Adrenal gland (tissue), 12 donors: Measurements from ENCODE around the gene KLRC4. TPM values are rescaled to one million over a fixed set of nuclear protein-coding genes. Genes with fewer than 3 reads are reported as not detected.

Experiments used
- DNase-seq, 7 donors: peaks; one replicate each; pipeline ENCODE4 v3.0.0-alpha.2; 2019 to 2020
- H3K27ac ChIP-seq, 5 donors: fragments of 200-600 bp; sonication (generic) in 4 of 5; 1 replicate in 3 of 5; 2 replicates in 2 of 5; pipeline versions ENCODE4 v1.5.1 to v1.8.0; 2016 to 2020; ENCODE audit warnings: mild to moderate bottlenecking in 1 of 5
- H3K27me3 ChIP-seq: fragments of 200-600 bp; 2 replicates; pipeline ENCODE4 v1.8.0; 2021
- H3K36me3 ChIP-seq, 2 donors: fragments of 200-600 bp; replicated peaks in 1 of 2; 1 replicate in 1 of 2; 2 replicates in 1 of 2; pipeline versions ENCODE4 v1.5.1 to v1.8.0; 2018 to 2022
- H3K4me1 ChIP-seq, 2 donors: fragments of 200-600 bp; replicated peaks in 1 of 2; 1 replicate in 1 of 2; 2 replicates in 1 of 2; pipeline versions ENCODE4 v1.5.1 to v1.8.0; 2018 to 2021
- H3K4me3 ChIP-seq, 4 donors: fragments of 200-600 bp; sonication (generic) in 3 of 4; one replicate each; pipeline ENCODE4 v1.5.1; 2016 to 2018
- H3K9me3 ChIP-seq, 3 donors: fragments of 200-600 bp; sonication (generic) in 1 of 3; replicated peaks in 1 of 3; 1 replicate in 2 of 3; 2 replicates in 1 of 3; pipeline versions ENCODE4 v1.5.1 to v1.8.0; 2016 to 2021
- POLR2A ChIP-seq, 2 donors: fragments of 450-650 bp; IDR thresholded peaks; one replicate each; pipeline ENCODE4 v1.6.1; 2017; ENCODE audit warnings: antibody characterized with exemption in 2 of 2, mild to moderate bottlenecking in 2 of 2, moderate library complexity in 1 of 2
- WGBS, 4 donors: extraction: QIAGEN DNeasy Blood & Tissue Kit in 2 of 4; methylation state at CpG; one replicate each; pipeline versions ENCODE4 v1.1.5 to v1.1.7; 2013 to 2017; 5-methylcytosine and 5-hydroxymethylcytosine counted together
- intact Hi-C, 2 donors: fragments of 100-400 bp; cut with DNase I; formaldehyde crosslinking; loops; one replicate each; pipeline versions ENCODE4 v1.14.1 to v1.15.0; 2022 to 2023
- polyA plus RNA-seq, 3 donors: library from polyadenylated mRNA; stranded (reverse); fragments of 200-250 nt in 2 of 3; fragments of 350-450 nt in 1 of 3; fragmentation: Illumina TruSeq in 1 of 3; extraction: RNeasy Lipid Tissue Mini Kit (QIAGEN cat#74804) in 1 of 3; gene quantifications; one replicate each; pipeline ENCODE4 v1.2.3, GENCODE V29; 2013 to 2014
- total RNA-seq, 9 donors: library from RNA; depleted of rRNA in 4 of 9; stranded (reverse); fragments of >200 nt in 4 of 9; fragments of 120-200 nt in 1 of 9; fragmentation: NEBNext Ultra II Directional in 1 of 9; extraction: Animal tissue kit (Norgen Biotek cat#: 25700) in 1 of 9; gene quantifications; one replicate each; pipeline versions ENCODE4 v1.1.0 to v1.2.4, GENCODE V29; 2013 to 2023
- TF ChIP-seq, protein P1 (sequence below), 6 experiments: fragments of 450-650 bp in 4 of 6; fragments of 200-600 bp in 2 of 6; sonication (generic) in 1 of 6; IDR thresholded peaks; 1 replicate in 5 of 6; 2 replicates in 1 of 6; pipeline versions ENCODE4 v1.5.1 to v1.8.0; 2016 to 2021; ENCODE audit warnings: antibody characterized with exemption in 6 of 6, mild to moderate bottlenecking in 2 of 6, moderate library complexity in 1 of 6
- donor health status: healthy with polysubstance abuse.
- donor health status: Bipolar disorder and iron deficiency.
- donor health status: DM: yes; HTN: yes; CAD: no.
- donor health status: DM: no; HTN: no; CAD: no.
- donor health status: DM: no; HTN: no; CAD: no.
- donor health status: DM: yes; HTN: yes; CAD: no.

KLRC4 gene
- total and polyA plus RNA-seq, 12 donors = 0.22 TPM; not detected in 11

DNA sequence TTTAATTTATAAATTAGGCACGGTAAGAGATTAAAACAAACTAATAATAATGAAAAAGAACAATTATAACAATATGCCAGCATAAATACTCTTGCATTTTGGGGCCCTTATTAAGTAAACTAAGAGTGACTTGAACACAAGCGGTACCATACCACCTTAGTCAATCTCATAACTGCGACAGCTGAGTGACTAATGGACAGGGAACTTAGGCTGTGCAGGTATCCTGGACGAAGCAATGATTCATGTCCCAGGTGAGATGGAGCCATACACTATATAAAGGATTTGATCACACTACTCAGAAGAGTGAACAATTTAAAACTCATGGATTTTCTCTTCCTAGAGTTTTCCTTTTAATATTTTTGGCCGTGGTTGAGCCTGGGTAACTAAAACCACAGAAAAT is 4.3 kb downstream of the KLRC4 start:
- no peak for DNase-seq
- intact Hi-C loops = no loop called here
- no peaks in the 10 kb centered on the region for H3K27me3 ChIP-seq
- WGBS, 4 donors = 90 to 96% (median 92%) methylated on average over 5 of the region's 5 CpGs
- H3K4me1 ChIP-seq = no peaks in the 10 kb centered on the region
- no peaks in the 10 kb centered on the region for H3K9me3 ChIP-seq
- H3K4me3 ChIP-seq = no peak overlapping the region
- no peak overlapping the region for H3K27ac ChIP-seq
- TF ChIP-seq, protein P1, sequence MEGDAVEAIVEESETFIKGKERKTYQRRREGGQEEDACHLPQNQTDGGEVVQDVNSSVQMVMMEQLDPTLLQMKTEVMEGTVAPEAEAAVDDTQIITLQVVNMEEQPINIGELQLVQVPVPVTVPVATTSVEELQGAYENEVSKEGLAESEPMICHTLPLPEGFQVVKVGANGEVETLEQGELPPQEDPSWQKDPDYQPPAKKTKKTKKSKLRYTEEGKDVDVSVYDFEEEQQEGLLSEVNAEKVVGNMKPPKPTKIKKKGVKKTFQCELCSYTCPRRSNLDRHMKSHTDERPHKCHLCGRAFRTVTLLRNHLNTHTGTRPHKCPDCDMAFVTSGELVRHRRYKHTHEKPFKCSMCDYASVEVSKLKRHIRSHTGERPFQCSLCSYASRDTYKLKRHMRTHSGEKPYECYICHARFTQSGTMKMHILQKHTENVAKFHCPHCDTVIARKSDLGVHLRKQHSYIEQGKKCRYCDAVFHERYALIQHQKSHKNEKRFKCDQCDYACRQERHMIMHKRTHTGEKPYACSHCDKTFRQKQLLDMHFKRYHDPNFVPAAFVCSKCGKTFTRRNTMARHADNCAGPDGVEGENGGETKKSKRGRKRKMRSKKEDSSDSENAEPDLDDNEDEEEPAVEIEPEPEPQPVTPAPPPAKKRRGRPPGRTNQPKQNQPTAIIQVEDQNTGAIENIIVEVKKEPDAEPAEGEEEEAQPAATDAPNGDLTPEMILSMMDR (IDR thresholded peaks at IDR 0.05) = no peak
- no peak for TF ChIP-seq POLR2A (IDR thresholded peaks at IDR 0.05)
- no peaks in the 10 kb centered on the region for H3K36me3 ChIP-seq

DNA sequence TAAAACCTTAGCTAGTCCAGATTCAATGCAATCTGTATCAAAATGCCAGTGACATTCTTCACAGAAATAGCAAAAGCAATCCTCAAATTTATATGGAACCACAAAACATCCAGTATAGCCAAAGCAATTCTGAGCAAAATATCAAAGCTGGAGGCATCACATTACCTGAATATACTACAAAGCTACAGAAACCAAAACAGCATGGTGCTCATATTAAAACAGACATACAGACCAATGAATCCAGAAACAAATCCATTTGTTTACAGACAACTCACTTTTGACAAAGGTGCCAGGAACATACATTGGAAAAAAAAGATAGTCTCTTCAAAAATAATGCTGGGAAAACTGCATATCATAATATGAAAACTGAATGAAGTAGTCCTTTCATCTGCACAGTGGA is 4.8 kb downstream of the KLRC4 start:
- intact Hi-C loops = no loop called here
- DNase-seq = no peak
- Histone ChIP-seq H3K36me3 (no peaks in the 10 kb centered on the region), H3K4me1 (no peaks in the 10 kb centered on the region), H3K4me3 (no peak overlapping the region), H3K27ac (no peak overlapping the region), H3K9me3 (no peaks in the 10 kb centered on the region), H3K27me3 (no peaks in the 10 kb centered on the region)
- no peak for TF ChIP-seq POLR2A (IDR thresholded peaks at IDR 0.05)
- TF ChIP-seq, protein P1 (IDR thresholded peaks at IDR 0.05) = no peak

DNA sequence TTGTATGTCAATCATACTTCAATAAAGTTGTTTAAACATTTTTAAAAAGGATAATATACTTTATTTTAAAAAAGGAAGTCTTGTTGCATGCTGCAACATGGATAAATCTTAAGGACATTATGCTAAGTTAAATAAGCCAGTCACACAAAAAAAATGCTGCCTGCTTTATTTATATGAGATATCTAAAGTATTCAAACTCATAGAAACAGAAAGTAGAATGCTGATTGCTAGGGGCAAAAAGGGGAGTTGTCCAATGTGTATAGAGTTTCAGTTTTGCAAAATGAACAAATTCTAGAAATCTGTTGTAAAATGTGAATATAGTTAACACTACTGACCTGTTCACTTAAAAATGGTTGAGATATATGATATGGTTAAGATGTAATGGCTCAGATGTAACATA is 8.7 kb downstream of the KLRC4 start:
- no peak for DNase-seq
- TF ChIP-seq POLR2A (IDR thresholded peaks at IDR 0.05) = no peak
- TF ChIP-seq, protein P1 (IDR thresholded peaks at IDR 0.05) = no peak
- Histone ChIP-seq H3K36me3 (no peaks in the 10 kb centered on the region), H3K27ac (no peak overlapping the region), H3K9me3 (no peaks in the 10 kb centered on the region), H3K27me3 (peaks cover 3% of the 10 kb centered on the region), H3K4me1 (no peaks in the 10 kb centered on the region), H3K4me3 (no peak overlapping the region)
- intact Hi-C loops = no loop called here

DNA sequence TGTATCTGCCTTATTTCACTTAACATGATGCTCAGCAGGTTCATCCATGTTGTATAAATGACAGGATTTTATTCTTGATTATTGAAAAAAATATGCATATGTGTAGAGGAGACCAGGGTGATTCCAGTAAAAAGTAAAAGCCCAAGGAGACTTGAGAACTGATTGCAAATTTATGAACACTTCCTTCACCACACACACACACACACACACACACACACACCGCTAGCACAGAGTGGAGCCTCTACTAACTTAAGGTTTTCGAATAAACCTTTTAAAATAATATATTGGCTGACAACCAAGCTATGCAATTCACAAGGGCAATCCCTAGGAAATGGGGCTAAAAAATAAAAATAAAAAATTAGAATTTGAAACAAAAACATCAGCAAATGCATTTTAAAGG is 11.4 kb downstream of the KLRC4 start:
- Histone ChIP-seq H3K4me1 (no peaks in the 10 kb centered on the region), H3K9me3 (no peaks in the 10 kb centered on the region), H3K27me3 (peaks cover 3% of the 10 kb centered on the region), H3K4me3 (no peak overlapping the region), H3K27ac (no peak overlapping the region), H3K36me3 (no peaks in the 10 kb centered on the region)
- TF ChIP-seq, protein P1 (IDR thresholded peaks at IDR 0.05) = no peak
- TF ChIP-seq POLR2A (IDR thresholded peaks at IDR 0.05) = no peak
- no peak for DNase-seq
- intact Hi-C loops = no loop called here
- WGBS, 4 donors = 77 to 90% (median 89%) methylated on average over 2 of the region's 2 CpGs
